Stimulated activated CD4-positive, alpha-beta T cell treated with anti-CD3 and anti-CD28 coated beads, Interleukin-12 subunit alpha, Interleukin-12 subunit beta, amount 100 ng/mL, for 48 hours (primary cell): ENCODE results near the gene RBM3.

Experiments used
- DNase-seq, 3 donors: peaks; one replicate each; pipeline ENCODE4 v3.0.0-alpha.2; 2020; ENCODE audit warnings: low read depth in 2 of 3, low spot score in 1 of 3

RBM3 gene

GRCh38 chrX:48576108-48576507 lies 1.8 kb downstream of the RBM3 start:
- DNase-seq, result no peak

DNA sequence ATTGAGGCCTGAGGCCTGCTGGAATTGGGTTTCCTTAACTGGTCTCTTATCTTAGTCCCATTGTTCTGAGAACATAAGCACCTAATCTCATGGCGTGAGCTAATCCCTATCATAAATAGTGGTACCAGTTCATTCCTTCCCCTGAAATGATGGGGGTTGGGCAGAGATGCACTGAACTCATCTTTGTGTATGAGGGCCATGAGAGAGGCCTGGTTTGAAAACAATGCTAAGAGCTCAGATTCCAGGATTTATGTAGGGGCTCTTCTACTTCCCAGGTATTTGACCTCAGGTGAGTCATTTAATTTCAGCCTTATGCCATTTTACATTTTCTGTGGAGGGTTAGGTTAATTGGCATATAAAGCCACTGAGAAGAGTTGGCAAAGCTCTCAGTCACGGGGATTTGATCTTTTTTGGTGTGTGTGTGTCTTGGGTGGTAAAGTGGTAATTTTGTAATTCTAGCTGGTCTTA lies 4.4 kb downstream of the RBM3 start:
- no peak for DNase-seq

- DNase-seq, result no peak
Observed at GRCh38 chrX:48579259-48579658, 5.0 kb downstream of the RBM3 start.

DNA sequence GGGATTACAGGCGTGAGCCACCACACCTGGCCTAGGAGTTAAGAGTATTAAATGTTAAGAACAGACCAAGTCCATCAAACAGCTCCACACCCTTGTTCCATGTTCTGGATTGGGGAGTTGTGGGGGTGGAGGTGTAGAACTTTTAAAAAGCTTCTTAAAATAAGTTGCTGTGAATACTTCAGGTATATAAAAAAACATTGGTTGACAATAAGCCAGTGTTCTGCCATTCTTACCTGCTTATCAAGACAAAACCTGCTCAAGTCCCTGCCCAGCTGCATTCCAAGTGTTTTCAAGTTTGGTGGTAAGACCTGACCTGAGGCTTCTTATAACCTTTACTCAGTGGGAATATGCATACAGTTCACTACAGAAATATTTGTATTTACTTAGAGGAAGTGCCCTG lies 6.4 kb downstream of the RBM3 start:
- DNase-seq, result no peak

- no peak for DNase-seq
Observed at GRCh38 chrX:48584698-48585097, 10.4 kb downstream of the RBM3 start.

GRCh38 chrX:48589482-48590162 lies 15.3 kb downstream of the RBM3 start:
- DNase-seq, result no peak

DNA sequence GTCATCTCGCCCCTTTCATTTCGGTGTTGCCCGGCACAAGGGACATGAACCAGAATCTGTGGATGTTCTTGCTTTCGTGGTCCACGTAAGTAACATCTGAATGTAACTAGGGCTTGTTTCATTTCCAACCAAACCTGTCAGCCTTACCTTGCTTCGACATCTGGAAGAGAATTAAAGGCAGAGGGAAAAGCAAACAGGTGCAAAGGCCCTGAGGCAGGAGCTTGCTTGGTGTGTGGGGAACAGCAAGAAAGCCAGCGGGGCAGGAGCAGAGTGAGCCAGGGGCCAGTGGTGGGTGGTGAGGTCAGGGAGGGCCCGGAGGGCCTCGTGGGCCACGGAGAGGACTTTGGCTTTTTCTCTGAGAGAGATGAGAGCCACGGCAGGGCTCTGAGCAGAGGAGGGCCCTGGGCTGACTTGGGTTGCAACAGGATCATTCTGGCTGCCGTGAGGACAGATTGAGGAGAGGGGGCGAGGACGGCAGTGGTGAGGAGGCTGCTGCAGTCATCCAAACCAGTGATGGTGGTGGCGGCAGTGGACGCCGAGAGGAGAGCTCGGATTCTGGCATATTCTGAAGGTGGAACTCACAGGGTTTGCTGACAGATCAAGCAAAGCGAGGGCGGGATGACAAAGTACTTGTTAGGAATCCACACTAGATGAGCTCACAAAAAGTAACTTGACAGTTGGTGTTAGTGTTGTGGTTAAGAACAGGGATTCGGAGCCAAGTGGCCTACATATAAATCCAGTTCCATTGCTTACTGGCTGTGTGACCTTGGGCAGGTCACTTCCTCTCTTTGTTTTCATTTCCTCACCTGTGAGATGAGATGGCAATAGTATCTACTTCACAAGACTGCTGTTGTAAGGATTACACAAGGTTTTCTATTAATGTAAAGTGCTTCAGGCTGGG lies 16.2 kb downstream of the RBM3 start:
- no peak for DNase-seq

DNA sequence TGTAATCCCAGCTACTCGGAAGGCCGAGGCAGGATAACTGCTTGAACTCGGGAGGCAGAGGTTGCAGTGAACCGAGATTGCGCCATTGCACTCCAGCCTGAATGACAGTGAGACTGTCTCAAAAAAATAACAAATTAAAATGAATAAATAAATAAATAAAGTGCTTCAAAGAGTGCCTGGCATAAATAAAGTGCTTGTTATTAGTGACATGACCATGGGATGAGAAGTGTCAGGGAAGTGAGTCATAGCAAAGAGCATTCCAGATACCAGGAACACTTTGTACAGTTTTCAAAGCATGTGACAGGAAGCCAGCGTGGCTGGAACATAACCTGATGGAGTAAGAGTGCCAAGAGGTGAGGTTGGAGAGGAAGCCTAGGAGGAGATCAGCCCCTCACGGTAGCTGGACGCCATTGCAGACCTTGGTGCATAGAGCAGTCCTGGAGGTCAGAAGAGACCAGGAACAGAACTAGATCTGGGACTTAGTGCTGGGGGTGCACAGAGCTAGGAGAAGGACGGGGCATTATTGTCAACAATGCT lies 17.0 kb downstream of the RBM3 start:
- DNase-seq, result no peak

- no peak for DNase-seq
Observed at GRCh38 chrX:48592971-48593370, 18.7 kb downstream of the RBM3 start.

- DNase-seq, result no peak
Observed at GRCh38 chrX:48595929-48596328, 21.6 kb downstream of the RBM3 start.

- DNase-seq, result peak; percentile 79 to 84 (median 82)
Observed at GRCh38 chrX:48597353-48598264, 23.3 kb downstream of the RBM3 start, which contains the start of gene WDR13. Gene WDR13 (plus strand): TSS chrX:48597492. CDS start chrX:48597997, 505 bp downstream.

GRCh38 chrX:48598614-48599013 lies 24.3 kb downstream of the RBM3 start:
- no peak for DNase-seq

- DNase-seq, result no peak
Observed at GRCh38 chrX:48599341-48599740, 25.1 kb downstream of the RBM3 start.

- no peak for DNase-seq
Observed at GRCh38 chrX:48600226-48600625, 25.9 kb downstream of the RBM3 start.

GRCh38 chrX:48601741-48602394 lies 27.6 kb downstream of the RBM3 start:
- DNase-seq, result no peak

DNA sequence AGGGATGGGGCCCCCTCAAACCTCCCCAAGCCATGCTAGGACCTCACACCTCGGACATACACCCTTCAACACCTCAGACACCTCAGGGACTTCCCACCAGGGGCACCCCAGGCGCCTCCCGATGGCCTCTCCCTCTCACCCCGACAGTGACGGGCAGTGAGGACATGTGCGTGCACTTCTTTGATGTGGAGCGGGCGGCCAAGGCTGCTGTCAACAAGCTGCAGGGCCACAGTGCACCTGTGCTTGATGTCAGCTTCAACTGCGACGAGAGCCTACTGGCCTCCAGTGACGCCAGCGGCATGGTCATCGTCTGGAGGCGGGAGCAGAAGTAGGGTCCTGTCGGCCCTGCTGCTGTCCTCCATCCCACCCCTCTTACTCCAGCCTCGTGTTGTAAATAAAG lies 30.4 kb downstream of the RBM3 start:
- DNase-seq, result no peak

DNA sequence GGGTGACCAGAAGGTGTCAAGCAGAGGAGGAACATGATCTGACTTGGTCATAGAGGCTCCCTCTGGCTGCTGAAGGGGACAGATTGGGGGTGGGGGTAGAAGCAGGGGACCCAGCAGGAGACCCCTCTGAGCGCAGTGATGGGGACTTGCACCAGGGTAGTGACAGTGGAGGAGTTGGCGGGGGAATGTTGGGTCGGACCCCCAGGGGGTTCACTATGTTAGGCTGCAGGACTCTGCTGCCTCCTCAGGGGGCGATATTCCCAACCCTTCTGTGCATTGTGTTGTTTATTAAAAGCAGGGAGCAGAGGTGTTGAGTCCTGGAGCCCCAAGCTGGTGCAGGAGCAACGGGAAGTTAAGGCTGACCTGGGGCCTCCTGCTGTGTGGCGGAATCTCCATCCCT lies 31.8 kb downstream of the RBM3 start:
- DNase-seq, result no peak

DNA sequence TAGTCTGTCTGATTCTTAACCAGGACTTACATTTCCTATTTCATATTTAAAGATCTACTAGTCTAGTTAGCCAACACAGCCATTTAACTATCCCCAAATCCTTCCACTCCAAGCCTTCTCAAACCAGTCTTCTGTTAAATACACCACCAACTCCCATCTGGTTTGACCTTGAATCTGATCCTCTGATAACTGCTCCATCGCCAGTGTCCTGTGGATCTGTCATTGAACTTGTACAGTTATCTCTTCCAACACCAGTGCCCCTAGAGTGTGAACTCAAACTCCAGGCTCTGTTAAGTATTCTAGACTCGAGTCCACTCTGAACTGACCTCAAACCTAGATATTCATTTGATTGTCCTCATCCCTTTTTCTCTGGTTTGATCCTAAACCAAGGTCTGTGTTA lies 37.4 kb downstream of the RBM3 start:
- no peak for DNase-seq

DNA sequence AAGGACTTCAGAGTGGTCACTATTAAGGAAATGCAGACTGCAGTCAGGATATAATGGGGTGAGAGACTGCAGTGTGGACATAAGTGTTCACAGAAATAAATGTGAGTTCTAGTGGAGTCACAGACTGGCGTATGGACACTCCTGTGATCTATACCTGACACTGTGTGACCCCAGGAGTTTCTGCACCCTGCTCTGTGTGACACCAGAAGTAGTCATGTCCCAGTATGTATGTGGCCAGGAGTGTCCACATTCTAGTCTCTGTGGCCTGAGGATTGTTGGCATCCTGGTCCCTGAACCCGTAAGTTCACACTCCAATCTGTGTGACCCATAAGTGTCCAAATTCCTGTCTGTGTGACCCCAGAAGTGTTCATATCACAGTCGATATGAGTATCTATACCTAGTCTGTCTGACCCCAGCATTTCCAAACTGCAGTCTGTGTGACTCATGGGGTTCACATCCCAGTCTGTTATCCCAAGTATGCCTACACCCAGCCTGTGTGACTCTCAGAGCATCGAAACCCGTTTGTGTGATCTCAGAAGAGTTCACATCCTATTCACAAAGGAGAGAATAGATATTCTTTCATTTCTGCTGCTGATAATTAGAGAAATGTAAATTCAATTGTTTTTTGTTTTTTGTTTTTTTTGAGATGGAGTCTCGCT lies 39.3 kb downstream of the RBM3 start:
- DNase-seq, result no peak

DNA sequence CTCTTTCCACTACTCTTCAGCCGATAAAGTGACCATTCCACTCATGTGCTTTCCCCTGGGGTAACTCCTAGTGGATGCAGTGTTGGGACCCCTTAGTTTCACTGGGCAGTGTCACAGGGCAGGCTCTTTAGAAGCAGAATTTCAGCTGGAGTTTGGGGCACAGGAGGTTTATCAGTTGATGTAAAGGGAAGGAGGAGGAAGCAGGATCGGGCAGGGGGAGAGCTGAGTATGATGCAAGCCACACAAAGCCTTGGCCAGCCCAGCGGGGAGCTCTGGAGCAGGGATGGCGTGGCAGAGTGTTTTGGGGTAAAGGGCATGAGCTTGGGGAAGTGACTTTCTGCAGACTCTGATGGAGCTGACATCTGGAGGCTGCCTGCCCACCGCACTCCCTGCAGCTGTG lies 42.3 kb downstream of the RBM3 start:
- no peak for DNase-seq
